Peyer's patch (tissue), 4 donors: ENCODE results near the gene ERC2.

ENCODE experiments used
- POLR2A ChIP-seq, 2 donors: fragments of 450-650 bp; IDR thresholded peaks; one replicate each; pipeline ENCODE4 v1.5.1; 2017; ENCODE audit warnings: antibody characterized with exemption in 2 of 2, mild to moderate bottlenecking in 2 of 2, moderate library complexity in 2 of 2
- TF ChIP-seq, protein P1 (sequence below), 6 experiments: fragments of 450-650 bp in 4 of 6; fragments of 200-600 bp in 2 of 6; sonication (generic) in 1 of 6; IDR thresholded peaks; one replicate each; pipeline ENCODE4 v1.5.1; 2017 to 2019; ENCODE audit warnings: antibody characterized with exemption in 6 of 6, mild to moderate bottlenecking in 3 of 6, moderate library complexity in 1 of 6

DNA sequence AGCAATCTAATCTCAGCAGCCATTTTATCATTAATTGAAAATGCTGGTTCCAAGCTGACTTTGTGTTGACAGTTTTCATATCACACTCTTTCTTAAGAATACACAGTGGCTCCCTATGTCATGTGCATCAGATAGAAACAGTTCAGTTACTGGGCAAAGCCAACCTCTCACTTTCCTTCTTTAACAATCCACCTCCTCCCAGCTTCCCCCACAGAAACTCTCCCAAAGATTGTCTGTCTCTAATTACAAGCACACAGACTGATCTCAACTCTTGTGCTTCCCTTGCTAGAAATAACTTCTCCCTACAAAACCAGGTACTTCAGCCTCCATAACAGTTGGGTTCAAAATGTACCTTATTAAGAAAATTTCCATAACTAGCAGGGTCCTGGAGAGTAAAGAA is 752.2 kb downstream of the ERC2 start:
- TF ChIP-seq, protein P1, sequence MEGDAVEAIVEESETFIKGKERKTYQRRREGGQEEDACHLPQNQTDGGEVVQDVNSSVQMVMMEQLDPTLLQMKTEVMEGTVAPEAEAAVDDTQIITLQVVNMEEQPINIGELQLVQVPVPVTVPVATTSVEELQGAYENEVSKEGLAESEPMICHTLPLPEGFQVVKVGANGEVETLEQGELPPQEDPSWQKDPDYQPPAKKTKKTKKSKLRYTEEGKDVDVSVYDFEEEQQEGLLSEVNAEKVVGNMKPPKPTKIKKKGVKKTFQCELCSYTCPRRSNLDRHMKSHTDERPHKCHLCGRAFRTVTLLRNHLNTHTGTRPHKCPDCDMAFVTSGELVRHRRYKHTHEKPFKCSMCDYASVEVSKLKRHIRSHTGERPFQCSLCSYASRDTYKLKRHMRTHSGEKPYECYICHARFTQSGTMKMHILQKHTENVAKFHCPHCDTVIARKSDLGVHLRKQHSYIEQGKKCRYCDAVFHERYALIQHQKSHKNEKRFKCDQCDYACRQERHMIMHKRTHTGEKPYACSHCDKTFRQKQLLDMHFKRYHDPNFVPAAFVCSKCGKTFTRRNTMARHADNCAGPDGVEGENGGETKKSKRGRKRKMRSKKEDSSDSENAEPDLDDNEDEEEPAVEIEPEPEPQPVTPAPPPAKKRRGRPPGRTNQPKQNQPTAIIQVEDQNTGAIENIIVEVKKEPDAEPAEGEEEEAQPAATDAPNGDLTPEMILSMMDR (IDR thresholded peaks at IDR 0.05), result no peak
- no peak for TF ChIP-seq POLR2A (IDR thresholded peaks at IDR 0.05)
